Neural progenitor cell (in vitro differentiated cells): ENCODE results near the gene CARD11.

Experiments used
- EZH2 ChIP-seq: fragments of 200-600 bp; sonication (generic); IDR thresholded peaks from 2 replicates; pipeline ENCODE4 v1.6.1; 2017; ENCODE audit warnings: antibody characterized with exemption, mild to moderate bottlenecking, moderate library complexity
- EZH2phosphoT487 ChIP-seq: fragments of 200-600 bp; sonication (generic); IDR thresholded peaks from 2 replicates; pipeline ENCODE4 v1.6.1; 2017; ENCODE audit warnings: antibody characterized with exemption
- TF ChIP-seq, protein P1 (sequence below): fragments of 200-600 bp; sonication (generic); IDR thresholded peaks from 2 replicates; pipeline ENCODE4 v1.5.1; 2017; ENCODE audit warnings: antibody characterized with exemption, mild to moderate bottlenecking

- TF ChIP-seq, protein P1, sequence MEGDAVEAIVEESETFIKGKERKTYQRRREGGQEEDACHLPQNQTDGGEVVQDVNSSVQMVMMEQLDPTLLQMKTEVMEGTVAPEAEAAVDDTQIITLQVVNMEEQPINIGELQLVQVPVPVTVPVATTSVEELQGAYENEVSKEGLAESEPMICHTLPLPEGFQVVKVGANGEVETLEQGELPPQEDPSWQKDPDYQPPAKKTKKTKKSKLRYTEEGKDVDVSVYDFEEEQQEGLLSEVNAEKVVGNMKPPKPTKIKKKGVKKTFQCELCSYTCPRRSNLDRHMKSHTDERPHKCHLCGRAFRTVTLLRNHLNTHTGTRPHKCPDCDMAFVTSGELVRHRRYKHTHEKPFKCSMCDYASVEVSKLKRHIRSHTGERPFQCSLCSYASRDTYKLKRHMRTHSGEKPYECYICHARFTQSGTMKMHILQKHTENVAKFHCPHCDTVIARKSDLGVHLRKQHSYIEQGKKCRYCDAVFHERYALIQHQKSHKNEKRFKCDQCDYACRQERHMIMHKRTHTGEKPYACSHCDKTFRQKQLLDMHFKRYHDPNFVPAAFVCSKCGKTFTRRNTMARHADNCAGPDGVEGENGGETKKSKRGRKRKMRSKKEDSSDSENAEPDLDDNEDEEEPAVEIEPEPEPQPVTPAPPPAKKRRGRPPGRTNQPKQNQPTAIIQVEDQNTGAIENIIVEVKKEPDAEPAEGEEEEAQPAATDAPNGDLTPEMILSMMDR: no peak
- no peak for TF ChIP-seq EZH2
- no peak for TF ChIP-seq EZH2phosphoT487
These were observed 104.3 kb downstream of the CARD11 start for GRCh38 chr7:2939193-2939885.
